Loucy (cell line): ENCODE measurements around the gene DDX10.

Source experiments
- H2AFZ ChIP-seq: fragments of 200-600 bp; sonication (generic); 2 replicates; pipeline ENCODE4 v1.6.0; 2016; ENCODE audit warnings: antibody characterized with exemption, mild to moderate bottlenecking, low read length, moderate library complexity
- H3F3A ChIP-seq: fragments of 200-600 bp; 2 replicates; pipeline ENCODE4 v1.6.0; 2016; ENCODE audit warnings: antibody characterized with exemption, low read depth, mild to moderate bottlenecking
- H3K27me3 ChIP-seq: fragments of 200-600 bp; sonication (generic); 2 replicates; pipeline ENCODE4 v1.6.1; 2014; ENCODE audit warnings: low read length, mild to moderate bottlenecking; ENCODE audit not compliant: insufficient read depth, poor library complexity, severe bottlenecking
- H3K36me3 ChIP-seq: fragments of 200-600 bp; sonication (generic); 2 replicates; pipeline ENCODE4 v1.6.1; 2016; ENCODE audit warnings: low read length; ENCODE audit not compliant: insufficient read depth
- H3K4me1 ChIP-seq: fragments of 200-600 bp; sonication (generic); 2 replicates; pipeline ENCODE4 v1.5.1; 2014; ENCODE audit warnings: low read length, mild to moderate bottlenecking; ENCODE audit not compliant: insufficient read depth, poor library complexity, severe bottlenecking
- H3K4me2 ChIP-seq: fragments of 200-600 bp; sonication (generic); 2 replicates; pipeline ENCODE4 v1.6.0; 2014; ENCODE audit warnings: antibody characterized with exemption, low read length, low read depth, mild to moderate bottlenecking; ENCODE audit not compliant: poor library complexity, severe bottlenecking
- H3K4me3 ChIP-seq: fragments of 200-600 bp; sonication (generic); 2 replicates; pipeline ENCODE4 v1.5.1; 2014; ENCODE audit warnings: low read length, mild to moderate bottlenecking, mixed read lengths; ENCODE audit not compliant: poor library complexity, severe bottlenecking
- H3K79me2 ChIP-seq: fragments of 200-600 bp; sonication (generic); 2 replicates; pipeline ENCODE4 v1.6.1; 2014; ENCODE audit warnings: low read length; ENCODE audit not compliant: insufficient read depth
- H3K9ac ChIP-seq: fragments of 200-600 bp; sonication (generic); 2 replicates; pipeline ENCODE4 v1.6.0; 2014; ENCODE audit warnings: mild to moderate bottlenecking, low read depth, low read length, moderate library complexity; ENCODE audit not compliant: poor library complexity, severe bottlenecking
- H3K9me2 ChIP-seq: fragments of 200-600 bp; sonication (generic); replicated peaks from 2 replicates; pipeline ENCODE4 v1.6.1; 2016; ENCODE audit warnings: low read depth, low read length, mixed read lengths
- H3K9me3 ChIP-seq: fragments of 200-600 bp; sonication (generic); 2 replicates; pipeline ENCODE4 v1.6.1; 2014; ENCODE audit warnings: mild to moderate bottlenecking, antibody characterized with exemption, low read length, low read depth; ENCODE audit not compliant: insufficient read depth
- H4K20me1 ChIP-seq: fragments of 200-600 bp; sonication (generic); 2 replicates; pipeline ENCODE4 v1.6.0; 2014; ENCODE audit warnings: antibody characterized with exemption, low read length, mild to moderate bottlenecking; ENCODE audit not compliant: insufficient read depth, poor library complexity, severe bottlenecking
- EZH2phosphoT487 ChIP-seq: fragments of 200-600 bp; IDR thresholded peaks from 2 replicates; pipeline ENCODE4 v1.6.1; 2018; ENCODE audit warnings: antibody characterized with exemption, mild to moderate bottlenecking, moderate library complexity, borderline replicate concordance
- TF ChIP-seq, protein P1 (sequence below): fragments of 200-600 bp; sonication (generic); conservative IDR thresholded peaks from 2 replicates; pipeline ENCODE4 v1.5.1; 2014; ENCODE audit warnings: mild to moderate bottlenecking, antibody characterized with exemption, low read length

The DDX10 gene

DNA sequence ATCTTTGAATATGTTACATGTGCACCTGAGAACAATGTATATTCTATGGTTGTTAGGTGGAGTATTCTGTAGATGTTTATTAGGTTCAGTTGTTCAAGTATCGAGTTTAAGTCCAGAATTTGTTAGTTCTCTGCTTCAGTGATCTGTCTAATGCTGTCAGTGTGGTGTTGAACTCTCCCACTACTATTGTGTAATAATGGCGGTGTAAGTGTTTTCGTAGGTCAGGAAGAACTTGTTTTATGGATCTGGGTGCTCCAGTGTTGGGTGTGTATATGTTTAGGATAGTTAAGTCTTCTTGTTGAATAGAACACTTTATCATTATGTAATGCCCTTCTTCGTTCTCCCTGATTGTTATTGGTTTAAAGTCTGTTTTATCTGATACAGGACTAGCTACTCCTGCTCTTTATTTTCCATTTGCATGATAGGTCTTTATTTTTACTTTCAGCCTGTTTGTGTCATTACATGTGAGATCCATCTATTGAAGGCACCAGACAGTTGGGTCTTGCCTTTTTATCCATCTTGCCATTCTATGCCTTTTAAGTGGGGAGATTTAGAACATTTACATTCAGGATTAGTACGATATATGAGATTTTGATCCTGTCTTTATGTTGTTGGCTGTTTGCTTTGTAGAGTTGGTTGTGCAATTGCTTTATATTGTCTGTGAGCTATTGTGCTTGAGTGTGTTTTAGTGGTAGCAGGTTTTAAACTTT is 121.6 kb downstream of the DDX10 start:
- peaks cover 5% of the 10 kb centered on the region for H4K20me1 ChIP-seq
- H3K9me3 ChIP-seq: no peaks in the 10 kb centered on the region
- H3K9ac ChIP-seq: no peak overlapping the region
- no peaks in the 10 kb centered on the region for H3K27me3 ChIP-seq
- H3K4me3 ChIP-seq: no peak overlapping the region
- H3F3A ChIP-seq: no peaks in the 10 kb centered on the region
- peaks cover 17% of the 10 kb centered on the region for H3K79me2 ChIP-seq
- H2AFZ ChIP-seq: no peak overlapping the region
- H3K4me1 ChIP-seq: no peaks in the 10 kb centered on the region
- TF ChIP-seq EZH2phosphoT487: no peak
- TF ChIP-seq, protein P1, sequence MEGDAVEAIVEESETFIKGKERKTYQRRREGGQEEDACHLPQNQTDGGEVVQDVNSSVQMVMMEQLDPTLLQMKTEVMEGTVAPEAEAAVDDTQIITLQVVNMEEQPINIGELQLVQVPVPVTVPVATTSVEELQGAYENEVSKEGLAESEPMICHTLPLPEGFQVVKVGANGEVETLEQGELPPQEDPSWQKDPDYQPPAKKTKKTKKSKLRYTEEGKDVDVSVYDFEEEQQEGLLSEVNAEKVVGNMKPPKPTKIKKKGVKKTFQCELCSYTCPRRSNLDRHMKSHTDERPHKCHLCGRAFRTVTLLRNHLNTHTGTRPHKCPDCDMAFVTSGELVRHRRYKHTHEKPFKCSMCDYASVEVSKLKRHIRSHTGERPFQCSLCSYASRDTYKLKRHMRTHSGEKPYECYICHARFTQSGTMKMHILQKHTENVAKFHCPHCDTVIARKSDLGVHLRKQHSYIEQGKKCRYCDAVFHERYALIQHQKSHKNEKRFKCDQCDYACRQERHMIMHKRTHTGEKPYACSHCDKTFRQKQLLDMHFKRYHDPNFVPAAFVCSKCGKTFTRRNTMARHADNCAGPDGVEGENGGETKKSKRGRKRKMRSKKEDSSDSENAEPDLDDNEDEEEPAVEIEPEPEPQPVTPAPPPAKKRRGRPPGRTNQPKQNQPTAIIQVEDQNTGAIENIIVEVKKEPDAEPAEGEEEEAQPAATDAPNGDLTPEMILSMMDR: no peak
- H3K4me2 ChIP-seq: no peak overlapping the region
- H3K9me2 ChIP-seq: no peaks in the 10 kb centered on the region
- no peaks in the 10 kb centered on the region for H3K36me3 ChIP-seq

DNA sequence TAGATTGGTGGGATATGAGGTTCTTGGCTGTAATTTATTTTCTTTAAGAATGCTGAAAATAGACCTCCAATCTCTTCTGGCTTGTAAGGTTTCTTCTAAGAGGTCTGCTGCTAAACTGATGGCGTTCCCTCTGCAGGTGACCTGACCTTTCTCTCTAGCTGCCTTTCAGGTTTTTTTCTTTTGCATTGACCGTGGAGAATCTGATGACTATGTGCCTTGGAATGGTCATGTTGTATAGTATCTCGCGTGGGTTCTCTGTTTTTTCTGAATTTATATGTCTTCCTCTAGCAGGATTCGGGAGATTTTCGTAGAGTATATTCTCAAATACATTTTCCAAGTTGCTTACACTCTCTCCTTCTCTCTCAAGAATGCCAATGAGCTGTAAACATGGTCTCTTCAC is 122.2 kb downstream of the DDX10 start:
- TF ChIP-seq, protein P1: no peak
- no peak for TF ChIP-seq EZH2phosphoT487
- Histone ChIP-seq H3K4me3 (no peak overlapping the region), H3K79me2 (peaks cover 17% of the 10 kb centered on the region), H3K36me3 (no peaks in the 10 kb centered on the region), H3K9ac (no peak overlapping the region), H3K9me2 (no peaks in the 10 kb centered on the region), H2AFZ (no peak overlapping the region), H4K20me1 (peaks cover 5% of the 10 kb centered on the region), H3K4me1 (no peaks in the 10 kb centered on the region), H3K4me2 (no peak overlapping the region), H3K27me3 (no peaks in the 10 kb centered on the region), H3F3A (no peaks in the 10 kb centered on the region), H3K9me3 (no peaks in the 10 kb centered on the region)

DNA sequence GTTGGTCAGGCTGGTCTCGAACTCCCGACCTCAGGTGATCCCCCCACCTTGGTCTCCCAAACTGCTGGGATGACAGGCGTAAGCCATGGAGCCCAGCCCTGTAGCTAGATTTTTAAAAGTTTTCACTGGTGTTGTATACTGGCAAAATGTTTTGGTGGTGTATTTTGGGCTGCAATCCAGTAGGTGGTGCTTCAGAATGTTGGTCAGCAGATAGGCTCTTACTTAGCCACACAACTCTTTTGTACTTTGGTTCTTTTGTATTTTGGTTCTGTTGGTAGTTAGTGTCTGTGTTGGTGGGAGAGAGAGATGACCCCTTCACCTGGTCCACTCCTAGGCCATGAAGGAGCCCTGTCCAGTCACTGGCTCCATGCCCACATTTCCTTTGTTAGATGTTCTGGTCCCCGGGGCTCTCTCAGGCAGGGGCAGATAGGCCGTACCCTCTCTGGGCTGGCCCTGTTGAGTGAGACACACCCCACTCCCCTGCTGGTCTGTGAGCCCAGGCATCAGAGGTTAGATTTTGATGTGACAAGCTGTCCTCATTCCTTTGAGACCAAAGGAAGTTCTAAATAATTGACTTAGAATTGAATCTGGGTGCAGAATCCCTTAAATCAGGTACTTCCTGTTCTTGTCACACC is 123.8 kb downstream of the DDX10 start:
- Histone ChIP-seq H4K20me1 (peaks cover 5% of the 10 kb centered on the region), H3K9me2 (no peaks in the 10 kb centered on the region), H3K27me3 (no peaks in the 10 kb centered on the region), H2AFZ (no peak overlapping the region), H3K9me3 (no peaks in the 10 kb centered on the region), H3K9ac (no peak overlapping the region), H3F3A (no peaks in the 10 kb centered on the region), H3K36me3 (no peaks in the 10 kb centered on the region), H3K4me3 (no peak overlapping the region), H3K4me2 (no peak overlapping the region), H3K79me2 (peaks cover 17% of the 10 kb centered on the region), H3K4me1 (no peaks in the 10 kb centered on the region)
- TF ChIP-seq, protein P1: peak; percentile 66
- TF ChIP-seq EZH2phosphoT487: no peak
